ENCODE data around the gene C20orf96.

The C20orf96 gene

GRCh38 chr20:324177-325044 lies 33.9 kb upstream of the C20orf96 start:
- H3K4me3 ChIP-seq (ENCODE audit: low read depth, low read length) = peak overlapping the region; percentile 65
- peak; percentile 36 for TF ChIP-seq CTCF (IDR thresholded peaks at IDR 0.05; ENCODE audit: insufficient read depth, low read depth, low read length, missing control alignments)
- peak; percentile 94 for DNase-seq (ENCODE audit: low read depth)

GRCh38 chr20:316316-317068 lies 25.9 kb upstream of the C20orf96 start:
- TF ChIP-seq CTCF (IDR thresholded peaks at IDR 0.05; ENCODE audit: insufficient read depth, low read depth, low read length, missing control alignments) = no peak
- DNase-seq (ENCODE audit: low read depth) = no peak
- H3K4me3 ChIP-seq (ENCODE audit: low read depth, low read length) = no peak overlapping the region

GRCh38 chr20:313948-314347 lies 23.4 kb upstream of the C20orf96 start:
- DNase-seq (ENCODE audit: low read depth) = no peak
- TF ChIP-seq CTCF (IDR thresholded peaks at IDR 0.05; ENCODE audit: insufficient read depth, low read depth, low read length, missing control alignments) = no peak
- no peak overlapping the region for H3K4me3 ChIP-seq (ENCODE audit: low read depth, low read length)

GRCh38 chr20:313402-313801 lies 22.9 kb upstream of the C20orf96 start:
- no peak for TF ChIP-seq CTCF (IDR thresholded peaks at IDR 0.05; ENCODE audit: insufficient read depth, low read depth, low read length, missing control alignments)
- no peak overlapping the region for H3K4me3 ChIP-seq (ENCODE audit: low read depth, low read length)
- no peak for DNase-seq (ENCODE audit: low read depth)

- TF ChIP-seq CTCF (IDR thresholded peaks at IDR 0.05; ENCODE audit: insufficient read depth, low read depth, low read length, missing control alignments) = no peak
- DNase-seq (ENCODE audit: low read depth) = no peak
- H3K4me3 ChIP-seq (ENCODE audit: low read depth, low read length) = no peak overlapping the region
Measured at GRCh38 chr20:312866-313265, 22.3 kb upstream of the C20orf96 start.

GRCh38 chr20:312067-312466 lies 21.5 kb upstream of the C20orf96 start:
- no peak for DNase-seq (ENCODE audit: low read depth)
- H3K4me3 ChIP-seq (ENCODE audit: low read depth, low read length) = no peak overlapping the region
- no peak for TF ChIP-seq CTCF (IDR thresholded peaks at IDR 0.05; ENCODE audit: insufficient read depth, low read depth, low read length, missing control alignments)
